Left ventricle myocardium inferior (tissue), 1 donor: ENCODE results near the gene MINDY4B. TPM values are rescaled to one million over a fixed set of nuclear protein-coding genes. Genes with fewer than 3 reads are reported as not detected.

ENCODE experiments used
- DNase-seq: peaks from one replicate; pipeline ENCODE4 v3.0.0-alpha.2; 2020
- H3K27ac ChIP-seq: fragments of 200-600 bp; replicated peaks from 2 replicates; pipeline ENCODE4 v1.8.0; 2021
- H3K27me3 ChIP-seq: fragments of 200-600 bp; 2 replicates; pipeline ENCODE4 v1.8.0; 2021; ENCODE audit warnings: low read depth
- H3K36me3 ChIP-seq: fragments of 200-600 bp; 2 replicates; pipeline ENCODE4 v1.8.0; 2021
- H3K4me1 ChIP-seq: fragments of 200-600 bp; 2 replicates; pipeline ENCODE4 v1.8.0; 2021
- H3K4me3 ChIP-seq: fragments of 200-600 bp; 2 replicates; pipeline ENCODE4 v1.8.0; 2021; ENCODE audit warnings: mild to moderate bottlenecking, moderate library complexity
- H3K9me3 ChIP-seq: fragments of 200-600 bp; replicated peaks from 2 replicates; pipeline ENCODE4 v1.8.0; 2021
- CTCF ChIP-seq: fragments of 200-600 bp; IDR thresholded peaks from 2 replicates; pipeline ENCODE4 v1.8.0; 2021; ENCODE audit warnings: antibody characterized with exemption, mild to moderate bottlenecking, borderline replicate concordance
- intact Hi-C: fragments of 100-400 bp; cut with micrococcal nuclease; formaldehyde crosslinking; loops from one replicate; pipeline ENCODE4 v1.11.0; 2022
- total RNA-seq: library from RNA; stranded (reverse); fragmentation: NEBNext Ultra II Directional; extraction: Animal tissue kit (Norgen Biotek cat#: 25700); gene quantifications from one replicate; pipeline ENCODE4 v1.2.1, GENCODE V29; 2021
- donor health status: DM: no; HTN: yes; CAD: no; lungs with severe emphysema.

The MINDY4B gene
- total RNA-seq, 1 donor from 2014 or later: 0.22 TPM

GRCh38 chr3:150823277-150823676, 82.0 kb downstream of the MINDY4B start:
- Histone ChIP-seq H3K36me3 (no peaks in the 10 kb centered on the region), H3K4me1 (no peaks in the 10 kb centered on the region), H3K9me3 (no peaks in the 10 kb centered on the region), H3K27ac (no peak overlapping the region), H3K27me3 (peaks cover 12% of the 10 kb centered on the region), H3K4me3 (no peak overlapping the region)
- intact Hi-C loops: no loop called here
- TF ChIP-seq CTCF: no peak
- no peak for DNase-seq

GRCh38 chr3:150822636-150823035, 82.6 kb downstream of the MINDY4B start:
- H3K27ac ChIP-seq: no peak overlapping the region
- no peaks in the 10 kb centered on the region for H3K4me1 ChIP-seq
- H3K36me3 ChIP-seq: no peaks in the 10 kb centered on the region
- intact Hi-C loops: no loop called here
- DNase-seq: no peak
- no peaks in the 10 kb centered on the region for H3K9me3 ChIP-seq
- H3K4me3 ChIP-seq: no peak overlapping the region
- no peak for TF ChIP-seq CTCF
- H3K27me3 ChIP-seq: peaks cover 8% of the 10 kb centered on the region

Other genes starting within 250 kb of the MINDY4B start
- gene ERICH6, start 201.5 kb downstream of the MINDY4B start, total RNA-seq: 0.55 TPM
- 23.0 TPM for gene SIAH2, start 142.3 kb downstream of the MINDY4B start, total RNA-seq
- not detected for gene CLRN1, start 67.3 kb upstream of the MINDY4B start, total RNA-seq
- 0.82 TPM for gene MED12L, start 180.2 kb upstream of the MINDY4B start, total RNA-seq